Measurements from ENCODE around the gene REPIN1.

The REPIN1 gene

DNA sequence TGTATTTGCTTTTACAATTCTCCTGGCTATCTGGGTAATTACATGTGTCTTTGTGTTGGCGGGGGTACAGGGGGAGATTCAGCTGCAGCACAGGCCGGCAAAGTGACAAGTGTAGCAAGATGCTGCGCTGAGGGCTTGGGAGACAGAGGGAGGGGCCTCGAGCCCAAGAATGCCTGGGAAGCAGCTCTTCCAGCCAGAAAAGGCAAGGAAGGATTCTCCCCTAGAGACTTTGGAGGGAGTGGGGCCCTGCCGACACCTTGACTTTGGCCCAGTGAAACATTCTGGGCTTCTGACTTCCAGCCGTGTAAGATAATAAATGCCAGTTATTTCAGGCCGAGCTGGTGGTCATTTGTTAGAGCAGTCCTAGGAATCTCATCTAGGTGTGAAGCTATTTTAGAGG, 7.2 kb upstream of the REPIN1 start:
- no peak for DNase-seq

DNA sequence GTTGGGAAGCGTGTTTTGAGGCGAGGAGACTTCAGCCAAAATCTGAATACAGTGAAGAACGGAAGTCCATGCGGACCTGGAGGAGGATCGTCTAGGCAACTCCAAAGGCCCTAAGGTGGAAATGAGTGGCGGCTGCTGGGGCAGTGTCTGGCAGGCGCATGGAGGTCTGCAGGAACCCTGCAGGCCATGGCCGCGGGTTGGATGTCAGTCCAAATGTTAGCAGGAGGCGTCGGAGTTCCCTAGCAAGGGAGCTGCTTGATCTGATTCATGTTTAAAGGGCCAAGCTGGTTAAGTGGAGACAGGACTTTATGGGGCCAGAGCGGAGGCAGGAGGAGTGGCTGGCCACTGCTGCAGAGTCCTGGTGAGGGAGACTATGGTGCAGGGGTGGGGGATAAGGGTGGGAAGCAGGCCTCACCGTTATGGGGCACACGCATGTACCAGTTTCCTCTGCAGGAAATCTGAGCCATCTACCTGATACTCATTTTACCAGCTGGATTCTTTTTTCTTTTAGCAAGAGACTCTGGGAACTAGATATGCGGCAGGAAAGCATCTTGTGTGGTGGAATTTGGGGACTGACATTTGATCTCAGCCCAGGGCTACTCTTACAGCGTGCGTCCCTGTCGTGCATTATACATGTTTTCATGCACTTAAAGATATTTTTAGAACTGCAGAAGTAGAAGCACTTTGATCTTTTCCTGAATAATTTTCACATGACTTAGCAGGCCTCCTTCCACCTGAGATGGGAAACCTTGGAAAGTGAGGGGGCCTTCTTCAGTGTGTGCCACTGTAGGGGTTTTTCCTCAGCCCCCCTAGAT, 6.6 kb upstream of the REPIN1 start:
- no peak for DNase-seq

DNA sequence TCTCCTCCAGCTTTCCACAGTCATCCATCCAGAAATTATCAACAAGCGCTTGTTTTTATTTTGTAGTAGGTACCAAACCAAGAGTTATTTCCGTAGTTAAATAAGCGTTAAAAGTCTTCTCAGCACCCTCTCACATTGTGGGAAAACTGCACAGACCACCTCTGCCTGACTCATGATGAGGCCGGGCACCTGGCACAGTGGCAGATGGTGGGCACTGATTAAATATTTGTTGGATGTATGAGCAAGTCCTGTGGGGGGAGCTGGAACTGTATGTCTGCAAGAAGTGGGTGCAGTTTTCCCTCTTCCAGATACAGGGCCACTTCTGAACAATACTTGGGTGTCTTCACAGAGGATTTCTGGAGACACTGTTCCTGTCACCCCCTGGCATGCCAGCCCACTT, 5.3 kb upstream of the REPIN1 start:
- DNase-seq, result no peak

DNA sequence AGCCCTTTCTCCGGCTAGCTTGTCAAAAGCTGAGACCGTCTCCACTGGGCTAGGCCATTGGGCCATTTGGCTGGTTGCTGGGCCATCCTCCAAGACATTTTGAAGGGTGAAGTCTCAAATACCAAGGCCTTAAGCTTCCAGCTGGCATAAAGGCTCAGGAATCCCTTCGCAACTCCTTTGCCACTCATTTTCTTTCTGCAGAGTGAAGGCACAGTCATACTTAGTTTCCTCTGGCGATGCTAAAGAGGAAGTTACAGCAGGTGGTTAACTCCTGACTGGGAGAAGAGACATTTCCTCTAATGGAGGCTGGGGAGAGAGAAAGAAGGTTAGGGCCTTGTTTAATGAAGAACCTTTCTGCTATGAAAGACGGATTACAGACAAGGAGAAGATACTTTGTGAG, 4.8 kb upstream of the REPIN1 start:
- no peak for DNase-seq

DNA sequence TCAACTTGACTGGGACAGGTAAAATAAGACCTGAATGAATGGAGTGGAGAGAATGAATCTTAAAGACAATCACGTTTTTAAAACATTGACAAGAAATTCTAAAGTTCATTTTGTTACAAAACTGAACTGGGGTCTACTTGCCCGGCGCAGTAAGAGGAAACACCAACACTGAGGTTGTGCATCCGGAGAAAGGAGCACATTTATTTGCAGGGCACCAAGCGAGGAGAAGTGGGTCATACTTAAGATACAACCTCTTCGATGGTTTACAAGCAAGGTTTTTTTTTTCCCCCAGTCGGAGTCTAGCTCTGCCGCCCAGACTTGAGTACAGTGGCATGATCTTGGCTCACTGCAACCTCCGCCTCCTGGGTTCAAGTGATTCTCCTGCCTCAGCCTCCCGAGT, 3.4 kb upstream of the REPIN1 start:
- no peak for DNase-seq

DNA sequence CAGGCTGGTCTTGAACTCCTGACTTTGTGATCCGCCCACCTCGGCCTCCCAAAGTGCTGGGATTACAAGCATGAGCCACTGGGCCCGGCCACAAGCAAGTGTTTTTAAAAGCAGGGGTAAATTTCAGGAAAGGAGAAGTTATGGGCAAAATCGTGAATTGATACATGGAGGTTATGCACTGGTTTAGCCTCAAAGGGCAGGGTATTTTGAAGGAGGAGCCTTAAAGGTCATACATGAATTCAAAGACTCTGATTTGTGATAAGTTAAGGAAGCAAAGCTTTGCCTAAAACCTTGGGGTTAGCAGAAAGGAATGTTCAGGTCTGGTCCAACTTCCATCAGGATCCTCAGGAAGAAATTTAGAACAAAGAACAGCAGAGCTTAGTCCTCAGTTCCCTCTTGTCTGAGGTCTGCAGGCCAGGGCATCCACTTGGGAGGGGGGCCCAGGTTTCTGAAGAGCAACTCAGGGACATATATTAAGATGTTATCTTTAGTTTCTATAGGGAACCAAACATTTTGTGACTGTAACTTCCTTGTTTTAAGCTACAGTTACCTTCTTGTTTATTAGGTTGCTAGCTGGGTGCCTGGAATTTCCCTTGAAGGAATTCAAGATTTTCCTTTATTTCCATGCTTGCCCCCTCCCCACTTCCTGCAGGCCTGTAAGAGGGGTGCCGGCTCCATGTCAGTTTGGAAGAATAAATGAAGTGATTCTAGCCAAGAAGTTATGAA, 2.8 kb upstream of the REPIN1 start:
- peak in 1 of 2 donors; percentile 62 for DNase-seq

DNA sequence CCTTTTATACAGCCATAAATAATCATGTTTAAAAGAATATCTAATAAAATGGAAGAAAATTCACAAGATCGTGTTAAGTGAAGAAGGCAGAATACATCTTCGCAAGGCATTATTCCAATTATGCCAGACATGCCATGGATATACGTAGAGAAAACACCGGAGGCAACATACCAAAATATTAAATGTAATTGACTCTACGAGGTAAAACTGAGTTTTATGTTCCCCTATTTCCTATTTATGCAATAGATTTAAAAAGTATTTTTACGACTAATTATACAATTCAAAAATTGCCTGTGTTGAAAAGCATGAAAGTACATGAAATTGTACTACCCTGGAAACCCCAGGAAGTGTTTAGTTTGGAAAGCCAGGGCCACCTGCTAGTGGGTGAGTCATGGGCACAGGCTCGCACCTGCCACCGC, 936 bp upstream of the REPIN1 start:
- DNase-seq, result no peak

DNA sequence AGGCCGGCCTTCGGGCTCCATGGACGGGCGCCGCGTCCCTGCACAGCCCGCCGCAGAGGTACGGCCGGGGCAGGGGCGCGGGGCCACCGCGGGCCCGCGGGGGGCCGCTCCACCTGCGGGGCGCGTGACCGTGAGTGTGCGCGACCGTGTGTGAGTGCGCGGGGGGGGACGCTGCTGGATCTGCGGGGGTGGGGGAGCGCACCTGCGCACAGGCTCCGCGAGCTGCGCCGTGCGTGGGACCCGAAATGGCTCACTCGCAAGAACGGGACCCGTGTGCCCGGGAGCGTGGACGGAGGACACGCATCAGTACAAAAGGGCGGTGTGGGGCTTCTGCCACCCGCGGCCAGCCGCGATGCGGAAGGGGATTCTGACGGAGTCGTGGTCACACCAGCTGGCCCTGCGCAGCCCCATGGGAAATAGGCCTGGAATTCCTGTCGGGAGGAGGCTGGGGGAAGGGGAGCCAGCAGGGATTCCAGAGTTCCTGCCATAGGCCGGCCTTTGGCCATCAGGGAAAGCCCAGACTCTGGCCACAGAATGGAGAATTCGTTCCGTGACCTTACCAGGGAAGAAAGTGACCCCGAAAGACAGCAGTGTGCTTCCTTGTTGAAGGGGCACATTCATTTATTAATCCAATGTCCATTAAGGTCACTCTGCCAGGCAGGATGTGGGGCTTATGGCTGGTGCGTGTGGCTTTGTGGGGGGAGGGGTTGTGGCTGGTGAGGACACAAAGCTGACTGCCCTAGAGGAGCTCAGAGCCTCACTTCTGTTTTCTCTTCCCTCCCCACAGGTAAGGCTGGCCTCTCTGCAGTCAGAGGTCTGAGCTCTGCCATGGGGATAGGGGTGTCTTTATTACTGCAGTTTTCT, 494 bp downstream of the REPIN1 start:
- peak in 1 of 2 donors; percentile 62 for DNase-seq

DNA sequence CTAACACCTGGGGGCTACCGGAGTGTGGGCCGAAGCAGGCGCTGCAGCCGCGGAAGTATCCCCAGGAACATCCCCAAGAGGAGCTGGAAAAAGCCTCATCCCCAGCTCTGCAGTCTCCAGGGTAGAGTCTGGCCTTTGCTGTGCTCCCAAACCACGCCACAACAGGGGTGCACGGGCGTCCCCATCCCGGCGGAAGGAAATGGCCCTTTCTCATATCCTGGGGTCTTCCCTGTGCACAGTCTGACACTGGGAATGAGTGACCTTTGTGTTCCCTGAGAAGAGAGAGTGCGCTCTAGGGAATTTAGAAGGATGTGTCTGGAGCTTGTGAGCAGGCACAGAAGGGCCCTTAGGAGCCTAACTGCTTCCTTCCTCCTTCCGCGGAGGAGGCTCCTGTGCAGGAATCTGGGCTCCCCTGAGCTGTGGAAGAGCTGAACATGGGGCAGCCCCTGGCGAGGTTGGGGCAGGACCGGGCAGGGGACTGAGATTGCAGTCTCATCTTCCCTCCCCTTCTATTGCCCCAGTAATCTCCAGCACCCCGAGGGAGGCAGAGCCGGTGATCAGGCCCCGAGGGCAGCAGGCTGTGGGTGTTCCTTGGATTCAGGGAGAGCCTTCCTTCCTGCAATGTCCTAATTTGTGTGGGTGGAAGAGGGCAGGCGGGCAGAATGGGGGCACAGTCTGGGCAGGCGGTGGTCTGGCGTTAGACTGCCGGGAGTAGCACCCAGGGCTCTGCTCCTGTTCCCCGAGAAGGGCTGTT, 1.3 kb downstream of the REPIN1 start:
- no peak for DNase-seq

DNA sequence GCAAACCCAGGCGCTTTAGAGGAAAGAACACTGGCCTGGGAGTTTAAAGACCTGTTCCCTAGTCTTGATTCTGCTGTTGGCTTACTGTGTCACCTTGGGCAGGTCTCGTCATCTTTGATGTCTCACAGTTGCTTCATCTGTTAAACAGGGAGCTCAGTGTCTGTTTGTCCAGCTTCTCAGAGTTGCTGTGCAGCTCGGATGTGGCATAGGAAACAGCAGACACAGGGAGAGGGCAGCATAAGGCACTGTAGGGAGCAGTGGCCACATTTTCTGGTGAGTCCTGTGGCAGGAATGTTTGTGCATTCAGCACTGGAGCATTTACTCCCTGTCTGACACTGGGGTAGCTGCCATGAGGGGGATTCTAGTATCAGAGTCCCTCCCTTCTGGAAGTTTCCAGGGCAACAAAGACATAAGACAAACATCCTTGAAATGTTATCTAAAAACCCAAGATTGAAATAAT, 2.0 kb downstream of the REPIN1 start:
- no peak for DNase-seq

DNA sequence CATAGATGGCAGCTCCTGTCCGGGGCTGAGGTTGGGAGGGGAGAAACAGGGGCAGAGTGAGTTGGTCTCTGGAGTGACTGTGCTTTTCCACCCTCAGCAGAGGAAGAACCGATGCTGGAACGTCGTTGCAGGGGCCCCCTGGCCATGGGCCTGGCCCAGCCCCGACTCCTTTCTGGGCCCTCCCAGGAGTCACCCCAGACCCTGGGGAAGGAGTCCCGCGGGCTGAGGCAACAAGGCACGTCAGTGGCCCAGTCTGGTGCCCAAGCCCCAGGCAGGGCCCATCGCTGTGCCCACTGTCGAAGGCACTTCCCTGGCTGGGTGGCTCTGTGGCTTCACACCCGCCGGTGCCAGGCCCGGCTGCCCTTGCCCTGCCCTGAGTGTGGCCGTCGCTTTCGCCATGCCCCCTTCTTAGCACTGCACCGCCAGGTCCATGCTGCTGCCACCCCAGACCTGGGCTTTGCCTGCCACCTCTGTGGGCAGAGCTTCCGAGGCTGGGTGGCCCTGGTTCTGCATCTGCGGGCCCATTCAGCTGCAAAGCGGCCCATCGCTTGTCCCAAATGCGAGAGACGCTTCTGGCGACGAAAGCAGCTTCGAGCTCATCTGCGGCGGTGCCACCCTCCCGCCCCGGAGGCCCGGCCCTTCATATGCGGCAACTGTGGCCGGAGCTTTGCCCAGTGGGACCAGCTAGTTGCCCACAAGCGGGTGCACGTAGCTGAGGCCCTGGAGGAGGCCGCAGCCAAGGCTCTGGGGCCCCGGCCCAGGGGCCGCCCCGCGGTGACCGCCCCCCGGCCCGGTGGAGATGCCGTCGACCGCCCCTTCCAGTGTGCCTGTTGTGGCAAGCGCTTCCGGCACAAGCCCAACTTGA, 2.7 kb downstream of the REPIN1 start:
- DNase-seq, result no peak

DNA sequence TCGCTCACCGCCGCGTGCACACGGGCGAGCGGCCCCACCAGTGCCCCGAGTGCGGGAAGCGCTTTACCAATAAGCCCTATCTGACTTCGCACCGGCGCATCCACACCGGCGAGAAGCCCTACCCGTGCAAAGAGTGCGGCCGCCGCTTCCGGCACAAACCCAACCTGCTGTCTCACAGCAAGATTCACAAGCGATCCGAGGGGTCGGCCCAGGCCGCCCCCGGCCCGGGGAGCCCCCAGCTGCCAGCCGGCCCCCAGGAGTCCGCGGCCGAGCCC, 3.3 kb downstream of the REPIN1 start:
- no peak for DNase-seq

DNA sequence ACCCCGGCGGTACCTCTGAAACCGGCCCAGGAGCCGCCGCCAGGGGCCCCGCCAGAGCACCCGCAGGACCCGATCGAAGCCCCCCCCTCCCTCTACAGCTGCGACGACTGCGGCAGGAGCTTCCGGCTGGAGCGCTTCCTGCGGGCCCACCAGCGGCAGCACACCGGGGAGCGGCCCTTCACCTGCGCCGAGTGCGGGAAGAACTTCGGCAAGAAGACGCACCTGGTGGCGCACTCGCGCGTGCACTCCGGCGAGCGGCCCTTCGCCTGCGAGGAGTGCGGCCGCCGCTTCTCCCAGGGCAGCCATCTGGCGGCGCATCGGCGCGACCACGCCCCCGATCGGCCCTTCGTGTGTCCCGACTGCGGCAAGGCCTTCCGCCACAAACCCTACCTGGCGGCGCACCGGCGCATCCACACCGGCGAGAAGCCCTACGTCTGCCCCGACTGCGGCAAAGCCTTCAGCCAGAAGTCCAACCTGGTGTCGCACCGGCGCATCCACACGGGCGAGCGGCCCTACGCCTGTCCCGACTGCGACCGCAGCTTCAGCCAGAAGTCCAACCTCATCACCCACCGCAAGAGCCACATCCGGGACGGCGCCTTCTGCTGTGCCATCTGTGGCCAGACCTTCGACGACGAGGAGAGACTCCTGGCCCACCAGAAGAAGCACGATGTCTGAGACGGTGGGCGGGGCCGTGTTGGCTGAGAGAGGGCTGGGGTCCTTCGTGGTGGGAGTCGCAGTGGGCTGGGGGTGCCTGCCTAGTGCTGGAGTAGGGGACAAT, 3.8 kb downstream of the REPIN1 start:
- DNase-seq, result no peak

DNA sequence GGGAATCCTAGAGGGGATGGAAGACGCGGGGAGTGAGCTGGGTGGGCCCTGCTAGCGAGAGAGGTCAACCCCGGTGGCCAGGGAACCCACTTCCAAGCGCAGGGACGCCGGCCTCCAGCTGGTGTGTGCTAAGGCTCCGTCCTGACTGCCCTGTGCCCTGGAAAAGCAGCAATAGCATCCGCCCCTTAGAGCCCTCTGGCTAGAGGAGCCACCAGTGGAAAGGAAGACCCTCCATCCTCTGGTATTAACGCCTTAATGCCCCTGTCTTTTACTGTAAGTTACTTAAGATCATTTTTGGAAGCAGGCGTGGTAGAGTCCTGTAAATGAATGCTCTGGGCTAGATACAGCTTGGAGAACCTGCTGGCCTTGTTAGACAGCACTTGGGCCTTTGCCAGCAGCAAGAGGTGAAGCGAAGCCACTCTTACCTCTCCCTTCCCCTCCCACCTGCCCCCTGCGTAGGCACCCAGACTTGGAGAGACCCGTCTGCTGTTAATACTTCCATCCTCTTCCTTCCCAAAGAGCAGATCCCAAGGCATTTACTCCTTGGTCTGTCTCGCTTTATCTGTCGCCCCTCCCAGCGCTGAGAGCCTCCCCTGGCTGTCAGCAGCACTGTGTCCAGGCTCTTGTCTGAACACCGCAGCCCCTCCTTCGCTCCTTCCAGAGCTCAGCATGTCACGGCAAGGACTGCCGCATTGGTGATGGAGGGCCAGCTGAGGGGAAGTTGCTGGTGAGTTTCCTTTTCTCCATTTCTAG, 4.6 kb downstream of the REPIN1 start:
- no peak for DNase-seq

DNA sequence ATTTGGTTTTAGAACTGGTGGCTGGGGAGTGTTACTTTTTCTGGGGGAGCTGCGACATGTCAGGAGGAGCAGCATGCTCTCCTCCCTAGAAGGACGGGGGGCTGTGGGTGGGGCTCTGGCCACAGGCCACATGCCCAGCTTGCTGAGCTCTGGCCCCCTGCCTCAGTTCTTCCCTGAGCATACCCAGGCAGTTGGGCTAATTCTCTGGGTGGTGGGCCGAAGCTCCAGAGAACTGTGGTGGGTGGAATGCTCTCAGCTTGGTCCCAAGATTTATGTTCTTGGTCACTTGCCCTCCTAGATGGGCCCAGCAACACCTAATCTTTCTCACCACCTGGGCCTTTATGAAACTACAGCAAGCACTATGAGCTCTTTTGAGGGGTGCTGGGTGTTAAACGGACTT, 5.4 kb downstream of the REPIN1 start:
- no peak for DNase-seq

DNA sequence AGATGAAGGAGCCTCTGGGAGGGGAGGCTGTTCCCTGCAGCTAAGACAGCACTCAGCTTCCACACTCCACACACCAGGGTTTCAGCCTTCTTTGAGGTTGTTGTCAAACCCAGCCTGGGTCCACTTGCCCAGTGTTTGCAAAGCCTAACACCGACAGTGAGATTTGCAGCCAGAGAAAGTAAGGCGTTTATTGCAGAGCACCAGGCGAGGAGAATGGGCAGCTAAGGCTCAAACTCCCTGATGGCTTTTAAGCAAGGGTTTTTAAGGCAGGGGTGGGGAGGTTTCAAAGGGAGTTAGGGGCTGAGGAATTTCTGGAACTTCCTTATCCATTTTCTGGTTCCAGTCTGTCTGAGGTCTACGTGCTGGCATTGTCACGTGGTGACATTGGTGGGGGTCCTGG, 5.8 kb downstream of the REPIN1 start:
- no peak for DNase-seq

DNA sequence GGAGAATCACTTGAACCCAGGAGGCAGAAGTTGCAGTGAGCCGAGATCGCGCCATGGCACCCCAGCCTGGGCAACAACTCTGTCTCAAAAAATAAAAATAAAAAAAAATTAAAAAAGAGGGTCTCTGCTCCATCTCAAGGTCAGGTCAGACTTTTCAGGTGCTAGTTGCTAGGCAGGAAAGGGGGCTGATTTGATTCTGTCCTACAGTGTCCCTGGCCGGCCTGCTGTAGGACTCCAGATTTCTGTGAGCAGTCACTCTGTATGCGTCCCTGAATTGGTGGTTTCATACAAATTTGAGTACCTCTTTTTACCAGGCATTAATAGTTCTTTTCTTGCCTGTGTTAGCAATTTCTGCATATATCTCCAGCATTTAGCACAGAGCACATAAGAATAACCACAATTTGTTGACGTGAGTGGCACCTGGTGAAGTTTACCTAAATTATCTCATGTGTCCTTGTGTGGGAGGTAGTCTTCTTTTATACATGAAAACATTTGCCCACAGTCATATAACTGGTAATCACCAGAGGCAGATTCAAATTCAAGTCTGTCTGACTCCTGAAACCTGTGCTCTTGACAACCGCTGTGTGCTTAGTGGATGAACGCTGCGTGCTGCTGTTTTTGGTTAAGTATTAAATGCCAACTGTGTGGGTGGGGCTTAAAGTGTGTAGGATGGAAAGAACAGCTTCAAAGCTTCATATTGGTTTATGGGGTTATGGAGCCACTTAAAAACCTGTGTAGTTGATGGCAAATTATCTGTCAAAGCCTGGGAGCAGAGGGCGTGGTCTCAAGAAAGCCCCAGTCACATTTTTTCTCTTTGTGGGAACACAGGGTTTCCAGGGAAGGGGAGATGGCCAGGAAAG, 7.3 kb downstream of the REPIN1 start:
- DNase-seq, result no peak

DNA sequence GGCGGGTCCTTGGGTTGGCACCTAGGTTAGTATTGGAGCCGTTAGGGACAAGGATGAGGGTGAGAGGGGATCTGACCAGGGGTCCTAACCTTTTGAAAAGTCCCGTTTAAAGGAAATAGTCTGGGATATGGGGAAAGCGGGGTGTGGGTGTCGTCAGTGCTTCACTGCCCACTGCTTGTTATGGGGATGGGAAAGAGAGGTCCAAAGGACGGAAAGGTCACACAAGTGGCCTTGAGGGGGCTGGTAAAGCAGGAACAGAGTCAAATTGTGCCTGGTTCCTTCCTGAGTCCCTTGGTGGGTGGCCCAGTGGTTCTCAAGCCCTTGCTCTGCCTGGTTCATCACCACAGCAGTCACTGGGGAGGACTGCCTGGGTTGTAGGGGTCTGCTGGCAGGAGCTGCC, 7.9 kb downstream of the REPIN1 start:
- DNase-seq, result no peak

DNA sequence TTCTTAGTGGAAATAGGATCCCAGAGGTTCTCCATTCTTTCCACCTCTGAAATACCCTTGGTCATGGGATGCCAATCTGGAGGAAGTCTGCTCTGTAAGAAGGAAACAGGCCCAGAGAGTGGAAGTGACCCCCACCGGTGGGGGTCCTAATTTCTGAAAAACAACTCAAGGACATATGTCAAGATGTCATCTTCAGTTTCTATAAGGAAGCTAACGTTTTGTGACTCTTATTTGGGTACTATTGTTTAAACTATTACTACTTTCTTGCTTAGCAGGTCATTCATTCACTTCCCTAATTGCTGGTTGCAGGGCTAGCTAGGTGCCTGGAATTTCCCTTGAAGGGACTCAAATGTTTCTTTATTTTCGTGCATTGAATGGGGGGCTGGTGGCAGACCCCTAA, 8.6 kb downstream of the REPIN1 start:
- no peak for DNase-seq

All from CD4-positive, alpha-beta T cell treated with Interleukin-4 for 1 hour (primary cell).